SK-N-SH (cell line): ENCODE measurements around the gene CRYBA1. TPM values are rescaled to one million over a fixed set of nuclear protein-coding genes. Genes with fewer than 3 reads are reported as not detected.

Experiments
- CTCF ChIA-PET: fragments of 300-600, 350-600 bp; formaldehyde crosslinking; extraction: SDS; loops from one replicate; lab custom pipeline; 2021; lab: Yijun Ruan, JAX
- POLR2A ChIA-PET: fragments of 350-600 bp; sonication (Branson Sonifier 250); formaldehyde crosslinking; extraction: SDS; loops from one replicate; lab custom pipeline; 2020; ENCODE audit warnings: antibody characterized with exemption, inconsistent platforms; lab: Yijun Ruan, JAX
- DNase-seq: peaks from one replicate; pipeline ENCODE4 v3.0.0; 2012
- H2AFZ ChIP-seq: fragments of 200-600 bp; sonication (generic); 2 replicates; pipeline ENCODE4 v1.8.1; 2016; ENCODE audit warnings: antibody characterized with exemption, mild to moderate bottlenecking, low read depth
- H3F3A ChIP-seq: fragments of 200-600 bp; sonication (generic); replicated peaks from 2 replicates; pipeline ENCODE3; 2016; ENCODE audit warnings: antibody characterized with exemption, mild to moderate bottlenecking; ENCODE audit not compliant: insufficient read depth
- H3K27ac ChIP-seq, 2 experiments: fragments of 200-500 bp in 1 of 2; fragments of 200-600 bp in 1 of 2; sonication (Bioruptor generic) in 1 of 2; sonication (generic), shearing (Covaris generic) in 1 of 2; 2 replicates each; pipeline versions ENCODE4 v1.5.1 to v1.6.1; 2014 to 2016; ENCODE audit warnings: low read depth in 2 of 2, inconsistent platforms in 1 of 2, low read length in 1 of 2, mild to moderate bottlenecking in 1 of 2, mixed read lengths in 1 of 2
- H3K27me3 ChIP-seq: fragments of 200-600 bp; sonication (generic), shearing (Covaris generic); 2 replicates; pipeline ENCODE4 v1.6.1; 2016; ENCODE audit warnings: mixed run types; ENCODE audit not compliant: insufficient read depth
- H3K36me3 ChIP-seq, 2 experiments: fragments of 200-500 bp in 1 of 2; fragments of 200-600 bp in 1 of 2; sonication (Bioruptor generic) in 1 of 2; sonication (generic) in 1 of 2; replicated peaks in 1 of 2; 2 replicates each; pipeline versions ENCODE3 to v1.5.1; 2014 to 2016; ENCODE audit warnings: low read length in 1 of 2, mild to moderate bottlenecking in 1 of 2; ENCODE audit not compliant: insufficient read depth in 2 of 2, control insufficient read depth in 1 of 2
- H3K4me1 ChIP-seq, 2 experiments: fragments of 200-500 bp in 1 of 2; fragments of 200-600 bp in 1 of 2; sonication (Bioruptor generic) in 1 of 2; sonication (generic), shearing (Covaris generic) in 1 of 2; 2 replicates each; pipeline versions ENCODE4 v1.5.1 to v1.6.1; 2014 to 2016; ENCODE audit warnings: low read depth in 1 of 2, low read length in 1 of 2, mixed run types in 1 of 2; ENCODE audit not compliant: insufficient read depth in 2 of 2, control insufficient read depth in 1 of 2
- H3K4me2 ChIP-seq: fragments of 200-600 bp; sonication (generic), shearing (Covaris generic); 2 replicates; pipeline ENCODE4 v1.6.1; 2017; ENCODE audit warnings: mixed run types
- H3K4me3 ChIP-seq, 2 experiments: fragments of 200-500 bp in 1 of 2; fragments of 200-600 bp in 1 of 2; sonication (Bioruptor generic) in 1 of 2; sonication (generic), shearing (Covaris generic) in 1 of 2; 2 replicates each; pipeline versions ENCODE4 v1.5.1 to v1.8.1; 2014 to 2016; ENCODE audit warnings: low read depth in 2 of 2, inconsistent platforms in 1 of 2, low read length in 1 of 2, mild to moderate bottlenecking in 1 of 2, mixed read lengths in 1 of 2, moderate library complexity in 1 of 2
- H3K79me2 ChIP-seq: fragments of 200-600 bp; sonication (generic); 2 replicates; pipeline ENCODE4 v1.8.1; 2017; ENCODE audit warnings: mild to moderate bottlenecking; ENCODE audit not compliant: insufficient read depth
- H3K9ac ChIP-seq: fragments of 200-600 bp; sonication (generic); 2 replicates; pipeline ENCODE4 v1.6.1; 2017; ENCODE audit warnings: mixed run types
- H3K9me2 ChIP-seq: fragments of 200-600 bp; sonication (generic); 2 replicates; pipeline ENCODE4 v1.6.1; 2017; ENCODE audit warnings: mixed run types
- H3K9me3 ChIP-seq: fragments of 200-600 bp; sonication (generic); 2 replicates; pipeline ENCODE4 v1.6.1; 2017; ENCODE audit warnings: mixed run types, mild to moderate bottlenecking, moderate library complexity
- H4K20me1 ChIP-seq: fragments of 200-600 bp; sonication (generic); 2 replicates; pipeline ENCODE4 v1.6.1; 2017; ENCODE audit warnings: mild to moderate bottlenecking, mixed run types; ENCODE audit not compliant: insufficient read depth
- ELF1 ChIP-seq: IDR thresholded peaks from 2 replicates; pipeline ENCODE4 v1.4.0; 2012
- EP300 ChIP-seq, 2 experiments: IDR thresholded peaks; 2 replicates each; pipeline versions ENCODE4 v1.4.0 to v1.6.1; 2012; ENCODE audit warnings: borderline replicate concordance in 1 of 2, low read depth in 1 of 2, low read length in 1 of 2
- FOXJ3 ChIP-seq: sonication (generic); formaldehyde crosslinking; IDR thresholded peaks from 2 replicates; pipeline ENCODE4 v1.5.1; 2020; ENCODE audit warnings: mild to moderate bottlenecking, missing genetic modification reagents
- GATA2 ChIP-seq: sonication (generic); formaldehyde crosslinking; IDR thresholded peaks from 2 replicates; pipeline ENCODE4 v1.5.0; 2020; ENCODE audit warnings: mild to moderate bottlenecking, missing genetic modification reagents
- NFIC ChIP-seq: IDR thresholded peaks from 2 replicates; pipeline ENCODE4 v1.4.0; 2012; ENCODE audit warnings: borderline replicate concordance
- RCOR1 ChIP-seq: fragments of 150-350 bp; IDR thresholded peaks from 2 replicates; pipeline ENCODE4 v1.6.1; 2017; ENCODE audit warnings: antibody characterized with exemption, low read length
- RXRA ChIP-seq: IDR thresholded peaks from 2 replicates; pipeline ENCODE4 v1.4.0; 2012; ENCODE audit warnings: low read depth, mild to moderate bottlenecking, borderline replicate concordance
- TCF12 ChIP-seq: IDR thresholded peaks from 2 replicates; pipeline ENCODE4 v1.4.0; 2012
- USF1 ChIP-seq: IDR thresholded peaks from 2 replicates; pipeline ENCODE4 v1.4.0; 2012; ENCODE audit warnings: low read depth, borderline replicate concordance
- USF2 ChIP-seq: fragments of 150-350 bp; IDR thresholded peaks from 2 replicates; pipeline ENCODE4 v1.6.1; 2017; ENCODE audit warnings: antibody characterized with exemption, low read length, low read depth, borderline replicate concordance
- WGBS: methylation state at CpG from one replicate; pipeline ENCODE4 v1.1.6; 2017; ENCODE audit warnings: low lambda C conversion rate; 5-methylcytosine and 5-hydroxymethylcytosine counted together
- polyA plus RNA-seq, 3 experiments: library from polyadenylated mRNA; depleted of rRNA; stranded (reverse); fragments of >200 nt; gene quantifications; 2 replicates each; pipeline ENCODE4 v1.2.3, GENCODE V29; 2012
- TF ChIP-seq, protein P1 (sequence below): IDR thresholded peaks from 2 replicates; pipeline ENCODE4 v1.6.1; 2012; ENCODE audit warnings: mild to moderate bottlenecking, low read depth, low read length, moderate library complexity
- TF ChIP-seq, protein P2 (sequence below): IDR thresholded peaks from 2 replicates; pipeline ENCODE4 v1.4.0; 2012; ENCODE audit warnings: low read depth
- TF ChIP-seq, protein P3 (sequence below): IDR thresholded peaks from 2 replicates; pipeline ENCODE4; 2012

The CRYBA1 gene
- polyA plus RNA-seq, 1 of the 3 experiments (the other 2 are of a cell fraction), result not detected

DNA sequence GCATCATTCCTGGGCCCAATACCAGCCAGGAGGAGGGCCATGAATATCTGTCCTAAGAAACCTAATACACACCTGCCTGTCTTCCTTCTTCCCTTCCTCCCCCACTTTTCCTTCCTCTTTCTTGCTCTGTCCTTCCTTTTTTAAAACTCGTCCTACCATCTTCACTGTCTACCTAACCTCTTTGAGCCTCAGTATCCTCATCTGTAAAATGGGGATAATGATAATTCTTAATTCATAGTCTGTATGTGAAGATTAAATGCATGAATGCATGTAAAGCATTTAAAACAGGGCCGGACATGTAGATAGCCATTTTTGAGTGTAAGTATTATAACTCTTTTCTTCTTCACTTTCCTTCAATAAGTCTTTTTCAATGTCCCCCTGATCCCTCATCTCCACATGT lies 560 bp downstream of the CRYBA1 start (continued):
- TF ChIP-seq, protein P1, sequence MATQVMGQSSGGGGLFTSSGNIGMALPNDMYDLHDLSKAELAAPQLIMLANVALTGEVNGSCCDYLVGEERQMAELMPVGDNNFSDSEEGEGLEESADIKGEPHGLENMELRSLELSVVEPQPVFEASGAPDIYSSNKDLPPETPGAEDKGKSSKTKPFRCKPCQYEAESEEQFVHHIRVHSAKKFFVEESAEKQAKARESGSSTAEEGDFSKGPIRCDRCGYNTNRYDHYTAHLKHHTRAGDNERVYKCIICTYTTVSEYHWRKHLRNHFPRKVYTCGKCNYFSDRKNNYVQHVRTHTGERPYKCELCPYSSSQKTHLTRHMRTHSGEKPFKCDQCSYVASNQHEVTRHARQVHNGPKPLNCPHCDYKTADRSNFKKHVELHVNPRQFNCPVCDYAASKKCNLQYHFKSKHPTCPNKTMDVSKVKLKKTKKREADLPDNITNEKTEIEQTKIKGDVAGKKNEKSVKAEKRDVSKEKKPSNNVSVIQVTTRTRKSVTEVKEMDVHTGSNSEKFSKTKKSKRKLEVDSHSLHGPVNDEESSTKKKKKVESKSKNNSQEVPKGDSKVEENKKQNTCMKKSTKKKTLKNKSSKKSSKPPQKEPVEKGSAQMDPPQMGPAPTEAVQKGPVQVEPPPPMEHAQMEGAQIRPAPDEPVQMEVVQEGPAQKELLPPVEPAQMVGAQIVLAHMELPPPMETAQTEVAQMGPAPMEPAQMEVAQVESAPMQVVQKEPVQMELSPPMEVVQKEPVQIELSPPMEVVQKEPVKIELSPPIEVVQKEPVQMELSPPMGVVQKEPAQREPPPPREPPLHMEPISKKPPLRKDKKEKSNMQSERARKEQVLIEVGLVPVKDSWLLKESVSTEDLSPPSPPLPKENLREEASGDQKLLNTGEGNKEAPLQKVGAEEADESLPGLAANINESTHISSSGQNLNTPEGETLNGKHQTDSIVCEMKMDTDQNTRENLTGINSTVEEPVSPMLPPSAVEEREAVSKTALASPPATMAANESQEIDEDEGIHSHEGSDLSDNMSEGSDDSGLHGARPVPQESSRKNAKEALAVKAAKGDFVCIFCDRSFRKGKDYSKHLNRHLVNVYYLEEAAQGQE, result no peak
- TF ChIP-seq FOXJ3 (CRISPR knock-in tag) (no peak), USF2 (no peak)
- TF ChIP-seq, protein P2, sequence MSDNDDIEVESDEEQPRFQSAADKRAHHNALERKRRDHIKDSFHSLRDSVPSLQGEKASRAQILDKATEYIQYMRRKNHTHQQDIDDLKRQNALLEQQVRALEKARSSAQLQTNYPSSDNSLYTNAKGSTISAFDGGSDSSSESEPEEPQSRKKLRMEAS, result no peak
- TF ChIP-seq, all 33 proteins: peak for 0

DNA sequence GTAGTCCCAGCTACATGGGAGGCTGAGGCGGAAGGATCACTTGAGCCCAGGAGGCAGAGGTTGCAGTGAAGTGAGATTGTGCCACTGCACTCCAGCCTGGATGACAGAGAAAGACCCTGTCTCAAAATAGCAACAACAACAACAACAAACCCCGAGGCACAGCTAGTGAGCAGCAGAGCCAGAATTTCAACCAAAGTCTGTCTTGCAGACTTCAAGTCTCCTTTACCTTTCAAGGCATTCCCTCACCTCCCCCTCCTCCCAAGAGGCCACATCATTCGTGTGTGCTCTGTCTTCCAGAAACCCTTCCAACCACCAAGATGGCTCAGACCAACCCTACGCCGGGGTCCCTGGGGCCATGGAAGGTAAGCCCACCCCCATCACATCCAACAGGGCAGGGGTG lies 2.2 kb downstream of the CRYBA1 start:
- ChIA-PET CTCF (interaction anchor here (0.7 to 4.1 kb wide), 4 partner anchors 42 to 319 kb away, joined by 3 to 19 read pairs (median 3); partner anchors contain the start of gene TP53I13), POLR2A (no interaction called here)
- Histone ChIP-seq H3K4me2 (no peak overlapping the region), H3K36me3 (no peaks in the 10 kb centered on the region), H3F3A (peaks cover 24% of the 10 kb centered on the region), H4K20me1 (no peaks in the 10 kb centered on the region), H3K27me3 (no peaks in the 10 kb centered on the region), H3K79me2 (no peaks in the 10 kb centered on the region), H3K27ac (no peak overlapping the region), H3K4me3 (no peak overlapping the region), H3K9ac (no peak overlapping the region), H3K9me3 (no peaks in the 10 kb centered on the region), H2AFZ (no peak overlapping the region), H3K4me1 (peaks cover 8 to 9% of the 10 kb centered on the region in 2 experiments; a peak in 3 of 4 replicates), H3K9me2 (no peaks in the 10 kb centered on the region)
- WGBS, result 82% methylated on average over 3 of the region's 5 CpGs
- no peak for TF ChIP-seq EP300 (IDR thresholded peaks at IDR 0.05; ENCODE audit: borderline replicate concordance in 1 of 2, low read depth in 1 of 2, low read length in 1 of 2)
- no peak for TF ChIP-seq FOXJ3 (CRISPR knock-in tag)
- TF ChIP-seq, protein P3, sequence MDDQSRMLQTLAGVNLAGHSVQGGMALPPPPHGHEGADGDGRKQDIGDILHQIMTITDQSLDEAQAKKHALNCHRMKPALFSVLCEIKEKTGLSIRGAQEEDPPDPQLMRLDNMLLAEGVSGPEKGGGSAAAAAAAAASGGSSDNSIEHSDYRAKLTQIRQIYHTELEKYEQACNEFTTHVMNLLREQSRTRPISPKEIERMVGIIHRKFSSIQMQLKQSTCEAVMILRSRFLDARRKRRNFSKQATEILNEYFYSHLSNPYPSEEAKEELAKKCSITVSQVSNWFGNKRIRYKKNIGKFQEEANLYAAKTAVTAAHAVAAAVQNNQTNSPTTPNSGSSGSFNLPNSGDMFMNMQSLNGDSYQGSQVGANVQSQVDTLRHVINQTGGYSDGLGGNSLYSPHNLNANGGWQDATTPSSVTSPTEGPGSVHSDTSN, result no peak
- TF ChIP-seq USF1, result no peak
- no peak for TF ChIP-seq GATA2 (CRISPR knock-in tag)
- no peak for TF ChIP-seq TCF12
- no peak for TF ChIP-seq RCOR1
- no peak for TF ChIP-seq RXRA
- TF ChIP-seq NFIC, result no peak
- TF ChIP-seq ELF1, result no peak
- DNase-seq, result no peak
